Stomach (tissue), 9 donors: ENCODE measurements around the gene NOVA2. TPM values are rescaled to one million over a fixed set of nuclear protein-coding genes. Genes with fewer than 3 reads are reported as not detected.
A peak's percentile ranks its signal among the peaks of the same experiment; 100 is the strongest.

Source experiments
- DNase-seq, 2 donors: peaks; one replicate each; pipeline versions ENCODE4 v3.0.0 to v3.0.0-alpha.2; 2013 to 2019
- H3K27ac ChIP-seq, 5 donors: fragments of 200-600 bp in 4 of 5; sonication (generic) in 4 of 5; one replicate each; pipeline ENCODE4 v1.5.1; 2013 to 2019; ENCODE audit warnings: mild to moderate bottlenecking in 1 of 5, moderate library complexity in 1 of 5
- H3K27me3 ChIP-seq, 3 donors: fragments of 200-600 bp; sonication (generic); one replicate each; pipeline ENCODE4 v1.5.1; 2017 to 2019; ENCODE audit warnings: mixed run types in 1 of 3
- H3K36me3 ChIP-seq, 4 donors: fragments of 200-600 bp; sonication (generic); 1 replicate in 3 of 4; 2 replicates in 1 of 4; pipeline ENCODE4 v1.5.1; 2016 to 2019
- H3K4me1 ChIP-seq, 4 donors: fragments of 200-600 bp; sonication (generic); one replicate each; pipeline ENCODE4 v1.5.1; 2016 to 2019
- H3K4me3 ChIP-seq, 4 donors: fragments of 200-600 bp; sonication (generic) in 3 of 4; one replicate each; pipeline ENCODE4 v1.5.1; 2016 to 2019; ENCODE audit warnings: mild to moderate bottlenecking in 1 of 4
- H3K9me3 ChIP-seq, 4 donors: fragments of 200-600 bp; sonication (generic); one replicate each; pipeline ENCODE4 v1.5.1; 2016 to 2019
- EP300 ChIP-seq: sonication (generic); formaldehyde crosslinking; IDR thresholded peaks from one replicate; pipeline ENCODE4 v1.6.1; 2017; ENCODE audit warnings: antibody characterized with exemption
- POLR2A ChIP-seq, 4 donors: fragments of 450-650 bp; IDR thresholded peaks; one replicate each; pipeline ENCODE4 v1.6.1; 2016; ENCODE audit warnings: antibody characterized with exemption in 4 of 4, control low read depth in 2 of 4, mild to moderate bottlenecking in 1 of 4, moderate library complexity in 1 of 4
- POLR2AphosphoS5 ChIP-seq, 3 donors: sonication (generic); formaldehyde crosslinking; IDR thresholded peaks; one replicate each; pipeline ENCODE4 v1.6.1; 2016; ENCODE audit warnings: antibody characterized with exemption in 3 of 3
- WGBS, 5 donors: extraction: QIAGEN DNeasy Blood & Tissue Kit in 3 of 5; methylation state at CpG; one replicate each; pipeline versions ENCODE4 v1.1.5 to v1.1.7; 2013 to 2018; 5-methylcytosine and 5-hydroxymethylcytosine counted together
- intact Hi-C: fragments of 100-400 bp; cut with DNase I; formaldehyde crosslinking; loops from one replicate; pipeline ENCODE4 v1.15.1; 2023; ENCODE audit warnings: low total_unique reads
- polyA plus RNA-seq, 3 donors: library from polyadenylated mRNA; stranded (reverse); fragments of 200-250 nt; gene quantifications; one replicate each; pipeline ENCODE4 v1.2.3, GENCODE V29; 2013
- total RNA-seq, 5 donors: library from RNA; depleted of rRNA; stranded (reverse); fragments of >200 nt; gene quantifications; one replicate each; pipeline versions ENCODE4 v1.1.0 to v1.2.3, GENCODE V29; 2014 to 2016
- TF ChIP-seq, protein P1 (sequence below), 7 experiments: fragments of 450-650 bp in 4 of 7; fragments of 200-600 bp in 3 of 7; sonication (generic) in 3 of 7; IDR thresholded peaks; one replicate each; pipeline ENCODE4 v1.5.1; 2016 to 2019; ENCODE audit warnings: antibody characterized with exemption in 7 of 7, control low read depth in 2 of 7, mild to moderate bottlenecking in 1 of 7
- donor health status: healthy with polysubstance abuse.
- donor health status: Bipolar disorder and iron deficiency.
- donor health status: healthy.

Gene NOVA2
- total and polyA plus RNA-seq, 8 donors: 0.38 to 10.7 (median 1.3) TPM; not detected in 2

DNA sequence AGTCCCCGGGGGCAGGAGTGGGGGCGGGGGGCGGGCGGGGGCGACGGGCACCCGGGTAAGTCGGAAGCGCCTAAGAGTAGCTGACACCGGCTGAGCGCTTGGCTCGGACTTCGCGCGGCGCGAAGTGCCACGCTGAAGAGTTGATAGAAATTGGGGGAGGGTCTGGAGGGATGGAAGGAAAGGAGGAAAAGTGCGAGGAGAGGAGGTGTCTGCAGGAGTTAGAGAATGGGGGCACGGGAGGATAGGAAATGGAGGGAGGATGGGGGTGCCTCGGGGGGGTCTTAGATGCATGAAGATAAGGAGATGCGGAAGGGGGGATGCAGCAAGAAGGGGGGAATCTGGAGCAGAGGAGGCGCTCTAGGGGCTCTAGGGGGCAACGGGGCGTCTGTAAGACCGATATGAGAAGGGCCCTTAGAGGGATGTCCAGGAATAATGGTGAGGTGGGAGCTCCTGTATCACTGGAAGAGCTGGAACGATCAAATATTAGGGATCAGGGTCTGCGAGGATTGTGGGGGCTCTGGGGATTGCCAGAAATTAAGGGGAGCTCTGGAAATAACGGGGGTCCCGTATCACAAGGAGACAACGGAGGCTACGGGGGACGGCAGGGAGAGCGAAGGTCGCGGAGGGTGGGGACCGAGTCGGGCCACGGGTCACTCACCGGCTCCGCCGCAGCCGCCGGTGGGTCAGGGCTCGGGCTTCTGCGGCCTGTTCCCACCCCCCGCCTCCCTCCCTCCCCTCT is 71.6 kb downstream of the NOVA2 start, which contains the start of gene MYPOP:
TSS of gene MYPOP (minus strand) at position 702 of the 739 bp plus-strand sequence. CDS start 840 bp downstream, outside the sequence.
- TF ChIP-seq, protein P1, sequence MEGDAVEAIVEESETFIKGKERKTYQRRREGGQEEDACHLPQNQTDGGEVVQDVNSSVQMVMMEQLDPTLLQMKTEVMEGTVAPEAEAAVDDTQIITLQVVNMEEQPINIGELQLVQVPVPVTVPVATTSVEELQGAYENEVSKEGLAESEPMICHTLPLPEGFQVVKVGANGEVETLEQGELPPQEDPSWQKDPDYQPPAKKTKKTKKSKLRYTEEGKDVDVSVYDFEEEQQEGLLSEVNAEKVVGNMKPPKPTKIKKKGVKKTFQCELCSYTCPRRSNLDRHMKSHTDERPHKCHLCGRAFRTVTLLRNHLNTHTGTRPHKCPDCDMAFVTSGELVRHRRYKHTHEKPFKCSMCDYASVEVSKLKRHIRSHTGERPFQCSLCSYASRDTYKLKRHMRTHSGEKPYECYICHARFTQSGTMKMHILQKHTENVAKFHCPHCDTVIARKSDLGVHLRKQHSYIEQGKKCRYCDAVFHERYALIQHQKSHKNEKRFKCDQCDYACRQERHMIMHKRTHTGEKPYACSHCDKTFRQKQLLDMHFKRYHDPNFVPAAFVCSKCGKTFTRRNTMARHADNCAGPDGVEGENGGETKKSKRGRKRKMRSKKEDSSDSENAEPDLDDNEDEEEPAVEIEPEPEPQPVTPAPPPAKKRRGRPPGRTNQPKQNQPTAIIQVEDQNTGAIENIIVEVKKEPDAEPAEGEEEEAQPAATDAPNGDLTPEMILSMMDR (IDR thresholded peaks at IDR 0.05): no peak
- TF ChIP-seq POLR2A (IDR thresholded peaks at IDR 0.05): no peak
- no peak for TF ChIP-seq POLR2AphosphoS5 (IDR thresholded peaks at IDR 0.05)
- no peaks in the 10 kb centered on the region for H3K27me3 ChIP-seq
- intact Hi-C loops: no loop called here
- H3K27ac ChIP-seq: peak within 1 kb of the TSS; percentile 76 to 85 (median 80)
- H3K4me3 ChIP-seq: peak within 1 kb of the TSS; percentile 73 to 90 (median 84)
- WGBS, 5 donors: 0 to 2% (median 1%) methylated on average over 29 to 47 of the region's 47 CpGs
- DNase-seq: peak in 1 of 2 donors; percentile 51
- H3K9me3 ChIP-seq: no peaks in the 10 kb centered on the region
- H3K4me1 ChIP-seq: peaks cover 19 to 33% (median 30%) of the 10 kb centered on the region in 4 donors
- H3K36me3 ChIP-seq: peaks cover 23 to 28% (median 27%) of the 10 kb centered on the region in 4 donors

DNA sequence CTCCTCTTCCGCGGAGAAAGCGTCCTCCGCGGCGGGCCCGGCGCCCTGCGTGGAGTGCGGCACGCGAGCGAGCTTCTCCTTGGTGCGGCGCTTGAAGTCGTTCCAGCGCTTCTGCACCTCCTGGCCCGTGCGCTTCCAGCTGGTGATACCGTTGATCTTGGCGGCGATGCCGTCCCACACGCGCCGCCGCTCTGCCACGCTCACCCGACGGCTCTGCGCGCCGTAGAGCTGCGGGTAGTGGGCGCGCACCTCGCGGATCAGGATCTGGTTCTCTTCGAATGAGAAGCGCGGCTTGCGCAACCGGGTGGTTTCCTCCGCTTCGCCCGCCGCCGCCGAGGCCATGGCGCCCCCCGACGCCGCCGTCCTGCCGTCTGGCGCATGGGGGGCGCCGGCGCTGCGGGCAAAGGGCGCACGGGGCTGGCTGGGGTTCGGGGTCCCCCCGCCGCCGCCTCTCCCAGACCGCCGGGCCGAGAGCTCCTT is 72.2 kb downstream of the NOVA2 start:
- peaks cover 19 to 33% (median 30%) of the 10 kb centered on the region in 4 donors for H3K4me1 ChIP-seq
- whole genome bisulfite sequencing, 5 donors: 2 to 13% (median 4%) methylated on average over 11 to 69 of the region's 69 CpGs
- TF ChIP-seq EP300 (no peak), POLR2A (IDR thresholded peaks at IDR 0.05) (no peak), POLR2AphosphoS5 (IDR thresholded peaks at IDR 0.05) (no peak)
- TF ChIP-seq, protein P1 (IDR thresholded peaks at IDR 0.05): no peak
- intact Hi-C loops: no loop called here
- H3K27me3 ChIP-seq: no peaks in the 10 kb centered on the region
- peak; percentile 44 to 73 for DNase-seq
- peaks cover 23 to 31% (median 28%) of the 10 kb centered on the region in 4 donors for H3K36me3 ChIP-seq
- H3K4me3 ChIP-seq: peak overlapping the region; percentile 73 to 90 (median 84)
- peak overlapping the region in 4 of 5 donors; percentile 75 to 84 (median 77) for H3K27ac ChIP-seq
- no peaks in the 10 kb centered on the region for H3K9me3 ChIP-seq

DNA sequence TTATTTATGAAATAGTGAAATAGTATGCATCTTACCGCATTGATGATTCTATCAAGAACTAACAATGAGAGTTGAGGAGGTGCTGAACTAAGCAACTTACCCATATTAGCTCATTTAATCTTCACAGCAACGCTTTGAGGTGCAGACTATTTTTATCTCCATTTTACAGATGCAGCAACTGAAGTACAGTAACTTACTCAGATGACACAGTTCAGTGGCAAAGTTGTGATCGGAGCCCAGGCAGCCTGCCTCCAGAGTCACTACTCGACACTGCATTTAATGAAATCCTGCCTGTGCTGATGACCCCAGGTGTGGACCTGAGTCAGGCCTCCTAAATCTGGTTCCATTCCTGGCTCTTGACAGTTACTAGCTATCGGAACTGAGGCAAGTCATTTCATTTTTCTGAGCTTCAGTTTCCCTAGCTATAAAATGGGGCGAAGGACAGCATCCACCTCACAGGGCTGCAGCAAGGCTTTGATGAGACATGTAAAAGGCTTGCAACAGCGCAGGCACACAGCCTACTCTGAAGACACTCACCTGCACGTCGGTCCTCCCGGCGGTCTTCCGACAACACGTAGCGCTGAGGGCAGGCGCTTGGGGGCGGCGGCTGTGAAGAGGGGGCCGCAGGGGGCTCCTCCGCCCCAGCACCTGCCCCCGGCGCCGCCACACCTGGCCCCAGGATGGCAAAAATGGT is 72.8 kb downstream of the NOVA2 start:
- Histone ChIP-seq H3K4me3 (peak overlapping the region; percentile 73 to 90 (median 84)), H3K4me1 (peaks cover 19 to 33% (median 30%) of the 10 kb centered on the region in 4 donors), H3K9me3 (no peaks in the 10 kb centered on the region), H3K27me3 (no peaks in the 10 kb centered on the region), H3K27ac (peak overlapping the region in 2 of 5 donors; percentile 78 to 84), H3K36me3 (peaks cover 26 to 36% (median 33%) of the 10 kb centered on the region in 4 donors)
- no peak for TF ChIP-seq EP300
- no peak for TF ChIP-seq POLR2AphosphoS5 (IDR thresholded peaks at IDR 0.05)
- TF ChIP-seq, protein P1 (IDR thresholded peaks at IDR 0.05): no peak
- TF ChIP-seq POLR2A (IDR thresholded peaks at IDR 0.05): no peak
- WGBS, 5 donors: 60 to 77% (median 71%) methylated on average over 17 to 22 of the region's 22 CpGs
- DNase-seq: no peak
- intact Hi-C loops: no loop called here

DNA sequence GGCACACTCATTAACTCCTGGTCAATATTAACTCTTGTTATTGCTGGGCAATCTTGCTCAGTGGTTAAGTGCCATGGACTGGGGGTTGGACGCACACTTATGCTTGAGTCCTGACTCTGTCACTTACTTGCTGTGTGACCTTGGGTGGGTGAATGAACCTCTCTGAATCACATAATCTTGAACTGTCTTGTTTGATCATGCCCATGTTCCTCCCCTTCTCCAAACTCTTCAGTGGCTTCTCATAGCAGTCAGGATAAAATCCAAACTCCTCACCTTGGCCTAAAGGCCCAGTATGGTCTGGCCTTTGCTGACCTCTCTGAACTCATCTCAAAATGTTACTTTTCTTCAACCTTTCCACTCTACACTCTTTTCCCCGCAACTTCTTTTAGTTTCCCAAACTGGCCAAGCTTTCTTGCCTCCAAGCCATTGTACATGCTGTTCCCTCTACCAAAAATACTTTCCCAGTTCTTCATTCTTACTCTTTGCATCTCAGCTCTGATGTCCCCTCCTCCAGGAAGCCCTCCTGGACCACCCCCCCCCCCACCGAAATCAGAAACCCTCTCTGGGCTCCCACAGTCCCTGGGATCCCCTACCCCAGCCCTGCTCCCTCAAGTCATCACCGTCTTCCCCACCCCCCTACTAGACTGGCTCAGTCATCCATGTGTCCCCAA is 73.6 kb downstream of the NOVA2 start:
- intact Hi-C loops: no loop called here
- H3K4me1 ChIP-seq: peaks cover 19 to 33% (median 30%) of the 10 kb centered on the region in 4 donors
- DNase-seq: no peak
- H3K27me3 ChIP-seq: no peaks in the 10 kb centered on the region
- peaks cover 28 to 45% (median 41%) of the 10 kb centered on the region in 4 donors for H3K36me3 ChIP-seq
- TF ChIP-seq POLR2AphosphoS5 (IDR thresholded peaks at IDR 0.05) (no peak), EP300 (no peak), POLR2A (IDR thresholded peaks at IDR 0.05) (no peak)
- TF ChIP-seq, protein P1 (IDR thresholded peaks at IDR 0.05): no peak
- no peaks in the 10 kb centered on the region for H3K9me3 ChIP-seq
- 89 to 91% (median 91%) methylated on average over 4 of the region's 4 CpGs for WGBS, 5 donors
- H3K27ac ChIP-seq: no peak overlapping the region
- no peak overlapping the region for H3K4me3 ChIP-seq
